Measurements from ENCODE around the gene ARHGAP4.

ARHGAP4 gene

DNA sequence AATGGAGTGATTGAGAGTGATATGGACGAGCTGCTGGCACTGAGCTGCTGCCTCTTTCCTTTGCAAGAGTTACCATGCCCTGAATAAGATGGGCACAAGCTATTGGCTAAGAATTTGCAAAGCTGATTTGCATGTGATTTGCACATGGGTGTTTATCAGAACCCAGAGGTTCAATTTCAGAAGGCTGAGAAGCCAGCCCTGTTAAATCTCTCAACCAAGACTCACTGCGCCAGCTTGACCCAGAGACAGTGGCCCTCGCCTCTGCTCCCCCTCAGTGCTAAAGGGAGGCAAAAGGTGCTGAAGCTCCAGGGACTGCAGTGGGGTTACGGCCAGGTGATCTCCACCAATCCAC lies 701 bp downstream of the ARHGAP4 start:
- DNase-seq: no peak
- H3K27ac ChIP-seq: no peak overlapping the region
- in situ Hi-C loops (cut with HindIII; ENCODE audit: low pct_ligation_motif_present, low sequenced_read_pairs): no loop called here
- TF ChIP-seq, protein P1, sequence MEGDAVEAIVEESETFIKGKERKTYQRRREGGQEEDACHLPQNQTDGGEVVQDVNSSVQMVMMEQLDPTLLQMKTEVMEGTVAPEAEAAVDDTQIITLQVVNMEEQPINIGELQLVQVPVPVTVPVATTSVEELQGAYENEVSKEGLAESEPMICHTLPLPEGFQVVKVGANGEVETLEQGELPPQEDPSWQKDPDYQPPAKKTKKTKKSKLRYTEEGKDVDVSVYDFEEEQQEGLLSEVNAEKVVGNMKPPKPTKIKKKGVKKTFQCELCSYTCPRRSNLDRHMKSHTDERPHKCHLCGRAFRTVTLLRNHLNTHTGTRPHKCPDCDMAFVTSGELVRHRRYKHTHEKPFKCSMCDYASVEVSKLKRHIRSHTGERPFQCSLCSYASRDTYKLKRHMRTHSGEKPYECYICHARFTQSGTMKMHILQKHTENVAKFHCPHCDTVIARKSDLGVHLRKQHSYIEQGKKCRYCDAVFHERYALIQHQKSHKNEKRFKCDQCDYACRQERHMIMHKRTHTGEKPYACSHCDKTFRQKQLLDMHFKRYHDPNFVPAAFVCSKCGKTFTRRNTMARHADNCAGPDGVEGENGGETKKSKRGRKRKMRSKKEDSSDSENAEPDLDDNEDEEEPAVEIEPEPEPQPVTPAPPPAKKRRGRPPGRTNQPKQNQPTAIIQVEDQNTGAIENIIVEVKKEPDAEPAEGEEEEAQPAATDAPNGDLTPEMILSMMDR (IDR thresholded peaks at IDR 0.05; ENCODE audit: low read depth, low read length, missing control alignments): no peak
- H3K4me3 ChIP-seq (ENCODE audit: low read depth, low read length): no peak overlapping the region
- H3K36me3 ChIP-seq (replicated peaks): no peaks in the 10 kb centered on the region
- H3K27me3 ChIP-seq (replicated peaks): no peaks in the 10 kb centered on the region

DNA sequence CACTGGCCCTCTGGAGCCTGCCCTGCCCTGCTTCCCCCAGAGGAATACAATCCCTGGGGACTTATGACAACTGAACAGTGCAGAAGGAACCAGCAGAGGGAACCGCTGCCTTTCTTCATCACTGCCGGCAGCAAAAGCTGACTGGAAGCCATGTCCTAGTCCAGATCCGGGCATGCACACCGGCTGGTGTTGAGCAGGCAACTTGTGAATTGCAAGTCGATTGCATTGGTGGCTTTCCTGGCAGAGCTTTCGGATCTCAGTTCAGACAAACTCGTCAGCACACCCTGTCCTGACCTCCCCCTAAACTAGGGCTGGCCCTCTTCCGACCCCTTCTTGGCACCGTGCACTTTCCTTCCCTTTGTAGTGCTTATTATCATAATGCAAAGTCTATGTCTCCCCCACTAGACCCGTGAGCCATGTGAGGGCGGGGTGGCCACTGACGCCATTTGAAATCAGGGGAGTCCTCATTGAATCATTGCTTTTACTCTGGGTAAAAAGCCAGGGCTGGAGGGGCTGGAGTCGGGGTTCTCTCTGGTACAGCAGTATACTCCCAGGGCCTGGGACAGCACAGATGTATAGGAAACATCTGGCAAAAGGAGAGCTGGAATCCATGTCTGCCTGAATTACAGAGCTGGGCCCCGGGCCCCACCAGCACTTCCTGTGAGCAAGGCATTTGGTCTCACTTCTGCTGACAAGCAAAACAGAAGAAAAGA lies 1.8 kb downstream of the ARHGAP4 start:
- Histone ChIP-seq H3K36me3 (replicated peaks) (no peaks in the 10 kb centered on the region), H3K4me3 (ENCODE audit: low read depth, low read length) (no peak overlapping the region), H3K27me3 (replicated peaks) (no peaks in the 10 kb centered on the region), H3K27ac (no peak overlapping the region)
- no peak for DNase-seq
- TF ChIP-seq, protein P1 (IDR thresholded peaks at IDR 0.05; ENCODE audit: low read depth, low read length, missing control alignments): peak; percentile 44
- in situ Hi-C loops (cut with HindIII; ENCODE audit: low pct_ligation_motif_present, low sequenced_read_pairs): no loop called here

- Histone ChIP-seq H3K27me3 (replicated peaks) (no peaks in the 10 kb centered on the region), H3K27ac (no peak overlapping the region), H3K4me3 (ENCODE audit: low read depth, low read length) (no peak overlapping the region), H3K36me3 (replicated peaks) (no peaks in the 10 kb centered on the region)
- in situ Hi-C loops (cut with HindIII; ENCODE audit: low pct_ligation_motif_present, low sequenced_read_pairs): no loop called here
- DNase-seq: no peak
- TF ChIP-seq, protein P1 (IDR thresholded peaks at IDR 0.05; ENCODE audit: low read depth, low read length, missing control alignments): peak; percentile 76
Observed at GRCh38 chrX:153922932-153923857, 2.9 kb downstream of the ARHGAP4 start.

DNA sequence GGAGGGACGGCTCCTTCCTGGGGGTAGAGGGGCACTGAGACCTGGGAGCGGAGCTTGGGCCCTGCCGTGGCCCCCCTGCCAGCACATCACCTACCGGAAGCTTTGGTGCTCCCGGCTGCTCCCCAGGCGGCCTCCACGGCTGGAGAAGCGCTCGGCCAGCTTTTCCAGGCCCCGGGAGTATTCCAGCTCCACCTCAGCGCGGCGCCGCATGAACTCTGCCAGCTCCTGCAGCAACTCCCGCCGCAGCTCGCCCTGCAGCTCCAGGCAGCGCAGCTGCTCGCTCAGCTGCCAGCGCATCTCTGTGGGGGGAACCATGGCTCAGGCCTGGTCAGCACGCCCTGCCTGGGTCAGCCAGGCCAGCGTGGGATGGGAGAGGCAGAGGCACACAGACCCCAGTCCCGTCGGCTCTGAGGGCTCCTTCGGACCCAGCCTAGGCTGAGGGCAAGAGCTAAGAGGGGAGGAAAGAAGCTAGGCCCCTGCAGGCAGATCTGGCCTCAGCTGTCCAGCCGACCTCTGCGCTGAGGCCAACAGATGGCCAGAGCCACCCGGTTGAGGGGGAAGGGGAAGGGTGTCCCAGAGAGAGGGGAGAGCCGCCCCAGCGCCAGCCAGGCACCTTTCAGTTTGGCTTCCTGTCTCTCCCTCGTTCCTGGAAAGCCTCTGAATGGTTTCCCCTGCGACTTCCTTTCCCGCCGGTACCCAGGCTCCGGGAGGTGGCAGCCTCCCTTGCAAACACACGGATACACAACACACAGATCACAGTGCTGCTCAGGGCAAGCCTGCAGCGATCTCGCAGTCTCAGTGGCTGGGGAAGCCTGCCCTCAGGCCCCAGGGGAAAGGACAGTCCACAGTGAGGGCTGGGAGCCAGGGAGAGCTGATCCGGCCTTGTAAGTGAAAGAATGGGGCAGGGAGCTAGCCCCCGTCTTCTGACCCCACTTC lies 4.3 kb downstream of the ARHGAP4 start:
- DNase-seq: no peak
- Histone ChIP-seq H3K27me3 (replicated peaks) (no peaks in the 10 kb centered on the region), H3K36me3 (replicated peaks) (no peaks in the 10 kb centered on the region), H3K27ac (no peak overlapping the region), H3K4me3 (ENCODE audit: low read depth, low read length) (no peak overlapping the region)
- in situ Hi-C loops (cut with HindIII; ENCODE audit: low pct_ligation_motif_present, low sequenced_read_pairs): no loop called here
- TF ChIP-seq, protein P1 (IDR thresholded peaks at IDR 0.05; ENCODE audit: low read depth, low read length, missing control alignments): no peak

GRCh38 chrX:153921070-153921469 lies 5.0 kb downstream of the ARHGAP4 start:
- Histone ChIP-seq H3K27me3 (replicated peaks) (no peaks in the 10 kb centered on the region), H3K4me3 (ENCODE audit: low read depth, low read length) (no peak overlapping the region)

More at GRCh38 chrX:153921070-153921469, 5.0 kb downstream of the ARHGAP4 start:
- no peaks in the 10 kb centered on the region for H3K36me3 ChIP-seq (replicated peaks)
- H3K27ac ChIP-seq: no peak overlapping the region
- TF ChIP-seq, protein P1 (IDR thresholded peaks at IDR 0.05; ENCODE audit: low read depth, low read length, missing control alignments): no peak
- no peak for DNase-seq
- in situ Hi-C loops (cut with HindIII; ENCODE audit: low pct_ligation_motif_present, low sequenced_read_pairs): no loop called here
